Left lung (tissue), 10 donors: ENCODE measurements around the gene C6orf62. TPM values are rescaled to one million over a fixed set of nuclear protein-coding genes. Genes with fewer than 3 reads are reported as not detected.
"Not testable (repeated sequence)": the region's sequence is repeated elsewhere in the genome, so short reads cannot be mapped to it uniquely, and the experiment has no call there.

ENCODE experiments used
- ATAC-seq: fragments of 200-7000 bp; cut with Tn5 transposase; one replicate; pipeline ENCODE4 v1.9.1; 2020; ENCODE audit warnings: moderate library complexity
- DNase-seq, 4 donors: peaks; one replicate each; pipeline ENCODE4 v3.0.0-alpha.2; 2013 to 2020
- H3K27ac ChIP-seq, 2 donors: fragments of 200-600 bp; sonication (generic) in 1 of 2; one replicate each; pipeline versions ENCODE4 v1.5.0 to v1.8.0; 2020 to 2021
- H3K27me3 ChIP-seq, 2 donors: fragments of 200-600 bp; sonication (generic) in 1 of 2; one replicate each; pipeline versions ENCODE4 v1.5.0 to v1.8.0; 2020 to 2021
- H3K36me3 ChIP-seq, 2 donors: fragments of 200-600 bp; sonication (generic) in 1 of 2; one replicate each; pipeline versions ENCODE4 v1.5.0 to v1.8.0; 2020 to 2021
- H3K4me1 ChIP-seq, 2 donors: fragments of 200-600 bp; one replicate each; pipeline ENCODE4 v1.8.0; 2021
- H3K4me3 ChIP-seq, 2 donors: fragments of 200-600 bp; sonication (generic) in 1 of 2; one replicate each; pipeline versions ENCODE4 v1.5.0 to v1.8.0; 2020 to 2021; ENCODE audit warnings: mild to moderate bottlenecking in 1 of 2
- H3K9me3 ChIP-seq, 2 donors: fragments of 200-600 bp; sonication (generic) in 1 of 2; one replicate each; pipeline versions ENCODE4 v1.5.0 to v1.8.0; 2020 to 2021
- CTCF ChIP-seq, 2 donors: fragments of 200-600 bp; sonication (generic) in 1 of 2; IDR thresholded peaks; one replicate each; pipeline versions ENCODE4 v1.5.0 to v1.8.0; 2021; ENCODE audit warnings: antibody characterized with exemption in 2 of 2
- intact Hi-C, 2 donors: fragments of 100-400 bp; cut with DNase I; formaldehyde crosslinking; loops; one replicate each; pipeline versions ENCODE4 v1.11.2 to v1.14.2; 2022
- polyA plus RNA-seq, 6 donors: library from polyadenylated mRNA; unstranded; fragments of 120-200 nt; gene quantifications; one replicate each; pipeline ENCODE4 v1.2.1, GENCODE V29; 2013; ENCODE audit not compliant: insufficient read length in 6 of 6
- total RNA-seq, 2 donors: library from RNA; stranded (reverse); fragmentation: NEBNext Ultra II Directional; extraction: Animal tissue kit (Norgen Biotek cat#: 25700); gene quantifications; one replicate each; pipeline ENCODE4 v1.2.1, GENCODE V29; 2021
- donor health status: DM: no; HTN: yes; CAD: no.
- donor health status: DM: no; HTN: no; CAD: no.

Gene C6orf62
- total and polyA plus RNA-seq, 8 donors: 115 to 151 (median 135) TPM

GRCh38 chr6:24740861-24741260, 21.9 kb upstream of the C6orf62 start:
- Histone ChIP-seq H3K27ac (no peak overlapping the region), H3K4me3 (no peak overlapping the region), H3K27me3 (no peaks in the 10 kb centered on the region), H3K36me3 (no peaks in the 10 kb centered on the region), H3K4me1 (peaks cover 9 to 27% of the 10 kb centered on the region in 2 donors), H3K9me3 (no peaks in the 10 kb centered on the region)
- intact Hi-C loops: no loop called here
- DNase-seq (no peak), ATAC-seq (no peak)
- no peak for TF ChIP-seq CTCF (IDR thresholded peaks at IDR 0.05)

GRCh38 chr6:24738741-24739140, 19.8 kb upstream of the C6orf62 start:
- intact Hi-C loops: no loop called here
- DNase-seq (no peak), ATAC-seq (no peak)
- Histone ChIP-seq H3K27me3 (no peaks in the 10 kb centered on the region), H3K36me3 (no peaks in the 10 kb centered on the region), H3K4me1 (peaks cover 8 to 21% of the 10 kb centered on the region in 2 donors), H3K27ac (no peak overlapping the region), H3K9me3 (no peaks in the 10 kb centered on the region), H3K4me3 (no peak overlapping the region)
- TF ChIP-seq CTCF (IDR thresholded peaks at IDR 0.05): no peak

GRCh38 chr6:24734710-24735109, 15.8 kb upstream of the C6orf62 start:
- ATAC-seq, H3K4me1 ChIP-seq, H3K4me3 ChIP-seq, H3K27me3 ChIP-seq, intact Hi-C loops, H3K36me3 ChIP-seq, H3K27ac ChIP-seq, DNase-seq: not testable (repeated sequence)
- H3K9me3 ChIP-seq: peaks cover 0 to 20% of the 10 kb centered on the region in 2 donors

GRCh38 chr6:24734166-24734565, 15.2 kb upstream of the C6orf62 start:
- no peak for DNase-seq
- Histone ChIP-seq H3K27ac (no peak overlapping the region), H3K36me3 (no peaks in the 10 kb centered on the region), H3K9me3 (peaks cover 0 to 20% of the 10 kb centered on the region in 2 donors), H3K4me1 (no peaks in the 10 kb centered on the region), H3K27me3 (no peaks in the 10 kb centered on the region), H3K4me3 (no peak overlapping the region)
- ATAC-seq: no peak
- intact Hi-C loops: no loop called here
- no peak for TF ChIP-seq CTCF (IDR thresholded peaks at IDR 0.05)

GRCh38 chr6:24731456-24732134, 12.6 kb upstream of the C6orf62 start:
- H3K9me3 ChIP-seq: peaks cover 0 to 20% of the 10 kb centered on the region in 2 donors
- H3K4me3 ChIP-seq, ATAC-seq, H3K27me3 ChIP-seq, intact Hi-C loops, H3K27ac ChIP-seq, DNase-seq, H3K36me3 ChIP-seq, H3K4me1 ChIP-seq: not testable (repeated sequence)

GRCh38 chr6:24730653-24731052, 11.7 kb upstream of the C6orf62 start:
- H3K4me3 ChIP-seq, intact Hi-C loops, H3K27me3 ChIP-seq, ATAC-seq, H3K27ac ChIP-seq, H3K4me1 ChIP-seq, H3K36me3 ChIP-seq, DNase-seq: not testable (repeated sequence)
- peaks cover 0 to 20% of the 10 kb centered on the region in 2 donors for H3K9me3 ChIP-seq

- H3K4me1 ChIP-seq: peaks cover 0 to 16% of the 10 kb centered on the region in 2 donors
- no peaks in the 10 kb centered on the region for H3K36me3 ChIP-seq
- H3K27ac ChIP-seq: no peak overlapping the region
- no peak overlapping the region for H3K4me3 ChIP-seq
- H3K9me3 ChIP-seq: no peaks in the 10 kb centered on the region
- TF ChIP-seq CTCF (IDR thresholded peaks at IDR 0.05): no peak
- ATAC-seq (no peak), DNase-seq (no peak)
- intact Hi-C loops: no loop called here
- no peaks in the 10 kb centered on the region for H3K27me3 ChIP-seq
Observed at GRCh38 chr6:24723270-24723669, 4.3 kb upstream of the C6orf62 start.
